ENCODE data around the gene ZHX3. TPM values are rescaled to one million over a fixed set of nuclear protein-coding genes. Genes with fewer than 3 reads are reported as not detected.
A peak's percentile ranks its signal among the peaks of the same experiment; 100 is the strongest.

The ZHX3 gene
- total and polyA plus RNA-seq, 9 of the 15 experiments (the other 6 are each of a cell fraction or from before 2014, with no cell fraction given) = 0.80 to 14.6 (median 4.9) TPM

GRCh38 chr20:41360831-41361756, 43.6 kb upstream of the ZHX3 start:
- no TSS peak for BruUV-seq (replicated peaks)
- H3K4me3 ChIP-seq = no peak overlapping the region
- H3K9me1 ChIP-seq (ENCODE audit: control insufficient read depth, insufficient read depth, low read length) = no peaks in the 10 kb centered on the region
- TF ChIP-seq REST (IDR thresholded peaks at IDR 0.05; ENCODE audit: borderline replicate concordance) (peak; percentile 40; the same call in 1 of the 2 replicates), REST (CRISPR knock-in tag; IDR thresholded peaks at IDR 0.05; ENCODE audit: low read depth) (no peak), RBFOX2 (IDR thresholded peaks at IDR 0.05; ENCODE audit: low read depth, low read length) (0 out of 2 replicates have a peak, but pooled peaks have one; percentile 32), THAP7 (CRISPR knock-in tag; IDR thresholded peaks at IDR 0.05) (no peak)
- H3K27me3 ChIP-seq (ENCODE audit: control insufficient read depth in 2 of 2, insufficient read depth in 2 of 2, low read length in 2 of 2) = peaks cover 17 to 47% of the 10 kb centered on the region in 2 experiments; a peak in 4 of 5 replicates
- H3K9ac ChIP-seq (ENCODE audit: insufficient read depth in 1 of 2, low read depth in 2 of 2, low read length in 2 of 2) = peak overlapping the region in 1 of 2 experiments; percentile 31; a peak in 1 of 4 replicates
- no peaks in the 10 kb centered on the region; the same call in 2 of the 3 replicates for H3K36me3 ChIP-seq (ENCODE audit: control insufficient read depth, insufficient read depth, low read length)
- in situ Hi-C loops (cut with MboI) = no loop called here
- peaks cover 18% of the 10 kb centered on the region for H4K20me1 ChIP-seq (replicated peaks; ENCODE audit: control insufficient read depth, insufficient read depth, low read length)
- no peak overlapping the region for H3K4me2 ChIP-seq (ENCODE audit: insufficient read depth, low read length)
- peaks cover 0 to 27% of the 10 kb centered on the region in 2 experiments; a peak in 2 of 5 replicates for H3K4me1 ChIP-seq (replicated peaks in 1 of 2; ENCODE audit: control insufficient read depth in 2 of 2, insufficient read depth in 2 of 2, low read length in 2 of 2)
- no peak overlapping the region for H2AFZ ChIP-seq (ENCODE audit: low read depth, low read length)
- CTCF ChIA-PET (ENCODE audit: low intra/inter-chr PET ratio) = no interaction called here
- no peaks in the 10 kb centered on the region for H3K79me2 ChIP-seq (ENCODE audit: control insufficient read depth, insufficient read depth, low read length)
- intact Hi-C loops (cut with micrococcal nuclease) = no loop called here
- FAIRE-seq = no peak
- no peak overlapping the region for H3K27ac ChIP-seq (ENCODE audit: extremely low read depth, low read depth, low read length)
- H3K9me3 ChIP-seq (replicated peaks; ENCODE audit: control insufficient read depth, insufficient read depth, low read depth, low read length) = no peaks in the 10 kb centered on the region
- peak; percentile 7 for ATAC-seq
- DNase-seq (ENCODE audit: extremely low read depth in 1 of 4, low spot score in 3 of 4) = no peak
- 19% methylated on average over 16 of the region's 22 CpGs for WGBS (ENCODE audit: insufficient coverage, low coverage, missing lambda C conversion rate)
- POLR2A ChIA-PET = interaction anchor here (0.6 kb wide), 1 partner anchor 56 kb away, joined by 3 read pairs; no protein-coding TSS in a partner anchor
